Uterus (tissue), 4 donors: ENCODE measurements around the gene MTX3. TPM values are rescaled to one million over a fixed set of nuclear protein-coding genes. Genes with fewer than 3 reads are reported as not detected.

Experiments
- DNase-seq, 2 donors: peaks; one replicate each; pipeline ENCODE4 v3.0.0-alpha.2; 2019 to 2020
- H3K27ac ChIP-seq, 2 donors: fragments of 200-600 bp; sonication (generic); 1 replicate in 1 of 2; 2 replicates in 1 of 2; pipeline ENCODE4 v1.5.1; 2016 to 2018
- H3K27me3 ChIP-seq, 2 donors: fragments of 200-600 bp; sonication (generic); one replicate each; pipeline ENCODE4 v1.5.1; 2018 to 2019; ENCODE audit warnings: control low read depth in 1 of 2
- H3K36me3 ChIP-seq, 2 donors: fragments of 200-600 bp; sonication (generic); one replicate each; pipeline ENCODE4 v1.5.1; 2019; ENCODE audit warnings: control low read depth in 1 of 2
- H3K4me1 ChIP-seq, 2 donors: fragments of 200-600 bp; sonication (generic); one replicate each; pipeline ENCODE4 v1.5.1; 2018 to 2019; ENCODE audit warnings: control low read depth in 1 of 2
- H3K4me3 ChIP-seq, 2 donors: fragments of 200-600 bp; sonication (generic); 1 replicate in 1 of 2; 2 replicates in 1 of 2; pipeline ENCODE4 v1.5.1; 2018 to 2019; ENCODE audit warnings: mild to moderate bottlenecking in 1 of 2
- H3K9me3 ChIP-seq, 2 donors: fragments of 200-600 bp; sonication (generic); one replicate each; pipeline ENCODE4 v1.5.1; 2019; ENCODE audit warnings: control low read depth in 1 of 2
- CTCF ChIP-seq, 4 experiments: fragments of 200-600 bp in 2 of 4; fragments of 450-650 bp in 2 of 4; sonication (generic) in 2 of 4; IDR thresholded peaks; one replicate each; pipeline ENCODE4 v1.5.1; 2016 to 2019; ENCODE audit warnings: antibody characterized with exemption in 4 of 4, mild to moderate bottlenecking in 2 of 4, moderate library complexity in 1 of 4
- POLR2A ChIP-seq, 2 donors: fragments of 450-650 bp; IDR thresholded peaks; one replicate each; pipeline ENCODE4 v1.6.1; 2016; ENCODE audit warnings: antibody characterized with exemption in 2 of 2, mild to moderate bottlenecking in 1 of 2, moderate library complexity in 1 of 2
- intact Hi-C: fragments of 100-400 bp; cut with DNase I; formaldehyde crosslinking; loops from one replicate; pipeline ENCODE4 v1.15.1; 2023; ENCODE audit warnings: low total_unique reads
- total RNA-seq, 4 donors: library from RNA; depleted of rRNA in 3 of 4; stranded (reverse); fragments of >200 nt in 3 of 4; gene quantifications; one replicate each; pipeline versions ENCODE4 v1.1.0 to v1.2.4, GENCODE V29; 2014 to 2023
- donor health status: DM: yes; HTN: yes; CAD: no.

Gene MTX3
- total RNA-seq, 4 donors from 2014 or later = 6.4 to 52.3 (median 15.8) TPM

- H3K4me1 ChIP-seq = no peaks in the 10 kb centered on the region
These were observed 44.8 kb upstream of the MTX3 start for GRCh38 chr5:80035839-80036238.

GRCh38 chr5:80034962-80035821, 44.1 kb upstream of the MTX3 start, which contains the start of gene THBS4:
THBS4 (plus strand) TSS chr5:80035348; CDS start chr5:80035538, 190 bp downstream.
- intact Hi-C loops = no loop called here
- TF ChIP-seq POLR2A (IDR thresholded peaks at IDR 0.05) = no peak
- no peak for TF ChIP-seq CTCF (IDR thresholded peaks at IDR 0.05)
- H3K27me3 ChIP-seq = peaks cover 5 to 10% of the 10 kb centered on the region in 2 donors
- DNase-seq = no peak
- no peaks in the 10 kb centered on the region for H3K9me3 ChIP-seq
- no peak within 1 kb of the TSS for H3K27ac ChIP-seq
- H3K36me3 ChIP-seq = no peaks in the 10 kb centered on the region
- no peaks in the 10 kb centered on the region for H3K4me1 ChIP-seq
- H3K4me3 ChIP-seq = no peak within 1 kb of the TSS

More at GRCh38 chr5:80035839-80036238, 44.8 kb upstream of the MTX3 start:
- Histone ChIP-seq H3K27ac (no peak overlapping the region), H3K9me3 (no peaks in the 10 kb centered on the region), H3K4me3 (no peak overlapping the region), H3K36me3 (no peaks in the 10 kb centered on the region), H3K27me3 (peaks cover 5 to 10% of the 10 kb centered on the region in 2 donors)
- TF ChIP-seq CTCF (IDR thresholded peaks at IDR 0.05) = no peak
- TF ChIP-seq POLR2A (IDR thresholded peaks at IDR 0.05) = no peak
- DNase-seq = no peak
- intact Hi-C loops = no loop called here

GRCh38 chr5:80034559-80034958, 43.5 kb upstream of the MTX3 start:
- Histone ChIP-seq H3K27me3 (peaks cover 5 to 10% of the 10 kb centered on the region in 2 donors), H3K4me1 (no peaks in the 10 kb centered on the region), H3K36me3 (no peaks in the 10 kb centered on the region), H3K4me3 (no peak overlapping the region), H3K9me3 (no peaks in the 10 kb centered on the region), H3K27ac (no peak overlapping the region)
- no peak for DNase-seq
- intact Hi-C loops = no loop called here
- TF ChIP-seq CTCF (IDR thresholded peaks at IDR 0.05) = no peak
- no peak for TF ChIP-seq POLR2A (IDR thresholded peaks at IDR 0.05)

- H3K27me3 ChIP-seq = peaks cover 5 to 10% of the 10 kb centered on the region in 2 donors
These were observed 42.5 kb upstream of the MTX3 start for GRCh38 chr5:80033513-80033912.

More at GRCh38 chr5:80033513-80033912, 42.5 kb upstream of the MTX3 start:
- H3K9me3 ChIP-seq = no peaks in the 10 kb centered on the region
- TF ChIP-seq CTCF (IDR thresholded peaks at IDR 0.05) (no peak), POLR2A (IDR thresholded peaks at IDR 0.05) (no peak)
- no peak for DNase-seq
- no peaks in the 10 kb centered on the region for H3K4me1 ChIP-seq
- no peak overlapping the region for H3K27ac ChIP-seq
- no peak overlapping the region for H3K4me3 ChIP-seq
- no peaks in the 10 kb centered on the region for H3K36me3 ChIP-seq
- intact Hi-C loops = no loop called here
